DMS53 (cell line): ENCODE data around the gene ACO1.

Source experiments
- DNase-seq: peaks from one replicate; lab custom pipeline; 2025; lab: John Stamatoyannopoulos, UW

The ACO1 gene

DNA sequence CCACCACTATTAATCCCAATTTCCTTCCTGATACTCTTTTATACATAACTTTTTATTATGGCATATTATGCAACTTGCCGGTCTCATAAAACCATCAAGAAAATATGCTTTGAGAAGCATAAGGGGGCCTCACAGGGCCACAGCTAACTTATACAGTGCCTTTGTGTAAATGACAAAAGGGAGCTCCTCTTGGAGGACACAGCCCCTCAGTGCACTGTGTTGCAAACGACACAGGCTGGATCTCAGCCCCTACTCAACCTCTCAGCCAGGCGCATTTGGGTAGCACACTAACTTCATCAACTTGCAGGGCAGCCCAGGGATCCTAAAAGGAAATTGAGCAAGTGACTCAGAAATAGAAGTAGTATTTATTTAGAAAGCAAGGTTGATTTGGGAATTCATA is 106.2 kb downstream of the ACO1 start:
- DNase-seq: no peak

DNA sequence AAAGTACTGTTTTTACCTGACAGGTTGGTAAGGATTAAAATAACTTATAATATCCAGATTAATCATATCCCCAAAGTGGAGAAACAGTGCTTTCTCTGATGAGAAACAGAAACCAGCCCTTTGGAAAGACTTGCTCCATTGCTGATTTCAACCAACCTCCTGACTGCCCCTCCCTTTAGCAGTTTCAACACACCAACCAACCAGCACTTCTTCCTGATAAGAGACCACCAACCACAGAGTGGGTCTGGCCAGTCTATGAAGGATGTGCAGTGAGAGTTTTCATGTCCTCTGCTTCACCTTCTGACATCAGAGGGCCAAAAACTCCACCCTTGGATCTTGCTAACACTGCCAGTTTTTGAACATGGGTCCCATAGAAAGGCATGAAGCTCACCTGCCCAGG is 113.5 kb downstream of the ACO1 start:
- no peak for DNase-seq

DNA sequence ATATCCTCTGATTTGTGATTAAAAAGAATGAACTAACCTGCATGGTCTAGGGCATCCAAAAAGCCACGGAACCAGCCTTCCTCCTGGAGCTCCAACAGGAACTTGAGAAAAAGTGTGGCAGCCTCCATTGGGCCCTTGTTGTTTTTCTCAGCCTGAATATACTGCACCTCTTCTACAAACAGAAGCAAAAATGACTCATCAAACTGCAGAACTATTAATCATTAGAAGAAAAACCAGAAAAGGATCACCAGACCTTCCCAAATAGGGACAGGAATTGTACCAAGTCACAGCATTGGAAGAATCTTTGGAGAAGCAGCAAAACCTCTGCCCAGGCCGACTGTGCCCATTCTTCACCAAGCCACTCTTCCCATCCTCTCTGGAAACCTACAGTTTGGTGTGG is 116.3 kb downstream of the ACO1 start:
- peak; percentile 55 for DNase-seq

DNA sequence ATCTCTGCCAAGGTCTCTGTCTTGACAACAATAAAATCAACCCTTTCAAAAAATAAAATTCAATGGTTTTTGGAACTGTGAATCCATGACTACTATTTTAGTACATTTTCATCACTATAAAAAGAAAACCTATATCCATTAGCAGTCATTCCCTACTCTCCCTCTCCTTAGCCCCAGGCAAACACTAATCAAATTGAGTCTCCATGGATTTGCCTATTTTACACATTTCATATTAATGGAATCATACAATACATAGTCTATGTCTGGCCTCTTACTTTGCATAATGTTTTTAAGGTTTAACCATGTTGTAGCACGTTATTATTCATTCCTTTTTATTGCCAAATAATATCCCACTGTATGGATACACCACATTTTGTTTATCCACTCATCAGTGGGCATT is 117.4 kb downstream of the ACO1 start:
- no peak for DNase-seq

DNA sequence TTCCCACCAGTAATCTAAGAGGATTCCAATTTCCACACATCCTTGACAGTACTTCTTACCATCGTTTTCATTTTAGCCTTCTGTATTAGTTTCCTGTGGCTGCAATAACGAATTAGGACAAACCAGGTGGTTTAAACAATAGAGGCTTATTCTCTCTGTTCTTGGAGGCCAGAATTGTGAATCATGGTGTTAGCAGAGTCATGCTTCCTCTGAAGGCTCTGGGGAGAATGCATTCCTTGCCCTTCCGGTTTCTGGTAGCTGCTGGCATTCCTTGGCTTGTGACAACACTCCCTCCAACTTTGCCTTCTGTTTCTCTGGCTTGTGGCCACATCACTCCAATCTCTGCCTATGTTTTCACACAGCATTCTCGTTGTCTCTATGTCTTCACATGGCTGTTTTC is 118.0 kb downstream of the ACO1 start:
- DNase-seq: no peak

DNA sequence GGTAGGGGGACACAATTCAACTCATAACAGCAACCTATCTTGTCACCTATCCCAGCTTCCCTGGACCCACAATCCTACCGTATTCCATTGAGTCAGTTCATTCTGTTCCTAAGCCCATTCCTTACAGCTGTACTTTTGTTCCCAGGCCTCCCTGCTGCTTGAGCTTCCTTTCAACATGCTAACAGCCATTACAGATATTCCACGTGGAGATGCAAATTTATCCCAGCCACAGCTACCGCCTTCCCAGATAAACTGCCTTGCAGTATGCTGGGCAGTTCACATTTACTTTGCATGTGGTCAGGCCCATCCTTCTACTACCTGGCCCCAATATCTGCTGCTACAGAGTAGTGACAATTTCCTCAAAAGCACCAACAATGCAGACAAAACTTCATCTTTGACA is 118.6 kb downstream of the ACO1 start:
- DNase-seq: no peak
